Stomach smooth muscle (tissue), 2 donors: ENCODE data around the gene TPP1.

Source experiments
- H3K27ac ChIP-seq: one replicate; pipeline ENCODE4 v1.7.0; 2013; ENCODE audit warnings: mild to moderate bottlenecking, low read length, inconsistent platforms
- H3K27me3 ChIP-seq, 2 donors: one replicate each; pipeline ENCODE4 v1.7.0; 2013; ENCODE audit warnings: low read length in 2 of 2; ENCODE audit not compliant: insufficient read depth in 2 of 2, control insufficient read depth in 1 of 2
- H3K36me3 ChIP-seq, 2 donors: one replicate each; pipeline ENCODE4 v1.7.0; 2013; ENCODE audit warnings: low read length in 2 of 2; ENCODE audit not compliant: control insufficient read depth in 2 of 2, insufficient read depth in 2 of 2
- H3K4me1 ChIP-seq: one replicate; pipeline ENCODE4 v1.7.0; 2013; ENCODE audit warnings: low read length; ENCODE audit not compliant: control insufficient read depth, insufficient read depth
- H3K4me3 ChIP-seq, 2 donors: one replicate each; pipeline ENCODE4 v1.7.0; 2013; ENCODE audit warnings: low read length in 2 of 2
- H3K9ac ChIP-seq, 2 donors: one replicate each; pipeline ENCODE4 v1.7.0; 2013; ENCODE audit warnings: low read length in 2 of 2, mild to moderate bottlenecking in 1 of 2
- H3K9me3 ChIP-seq, 2 donors: one replicate each; pipeline ENCODE4 v1.7.0; 2013; ENCODE audit warnings: low read length in 2 of 2; ENCODE audit not compliant: control insufficient read depth in 2 of 2
- donor health status: healthy.
- donor health status: Pancreatic carcinoma.

TPP1 gene

DNA sequence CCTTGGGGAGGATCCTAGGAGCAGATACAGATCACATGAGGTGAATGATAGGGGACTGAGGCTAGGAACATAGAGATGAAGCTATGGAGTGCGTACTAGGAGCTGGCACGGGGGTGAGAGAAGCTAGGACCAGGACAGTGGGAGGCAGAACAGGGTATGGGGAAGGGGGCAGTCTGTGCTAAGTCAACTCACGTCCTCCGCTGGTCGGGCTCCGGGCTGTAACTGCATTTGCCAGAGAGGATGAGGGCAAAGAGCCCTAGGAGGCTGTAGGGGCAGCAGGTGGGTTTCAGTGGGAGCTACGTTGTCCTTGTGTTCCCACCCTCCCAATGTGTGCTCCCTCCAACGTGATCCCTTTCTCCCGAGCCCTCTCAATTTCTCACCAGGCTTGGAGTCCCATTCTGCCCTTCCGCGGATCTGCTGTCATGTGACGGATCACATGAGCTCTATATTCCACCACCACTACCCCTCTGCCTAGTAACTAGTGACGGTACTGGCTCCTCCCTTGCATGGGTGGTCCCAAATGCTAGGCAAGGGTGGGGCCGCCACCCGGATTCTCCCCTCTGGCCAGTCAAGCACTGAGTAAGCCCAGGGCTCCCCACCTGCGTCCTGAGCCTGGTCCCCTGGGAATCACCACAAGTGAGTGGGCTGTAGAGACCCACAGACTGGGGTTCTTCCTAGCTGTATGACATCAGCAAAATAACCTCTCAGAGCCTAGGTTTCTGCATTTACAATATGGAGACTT is at the start of gene TPP1:
Gene TPP1 (minus strand): TSS at position 419 of the 742 bp plus-strand sequence. CDS start 22 bp downstream, at position 397.
- peaks cover 29% of the 10 kb centered on the region for H3K4me1 ChIP-seq
- H3K4me3 ChIP-seq: peak within 1 kb of the TSS; percentile 98 to 100
- no peaks in the 10 kb centered on the region for H3K9me3 ChIP-seq
- H3K36me3 ChIP-seq: peaks cover 24 to 31% of the 10 kb centered on the region in 2 donors
- peak within 1 kb of the TSS; percentile 93 for H3K27ac ChIP-seq
- H3K27me3 ChIP-seq: no peaks in the 10 kb centered on the region
- H3K9ac ChIP-seq: peak within 1 kb of the TSS; percentile 94 to 97

DNA sequence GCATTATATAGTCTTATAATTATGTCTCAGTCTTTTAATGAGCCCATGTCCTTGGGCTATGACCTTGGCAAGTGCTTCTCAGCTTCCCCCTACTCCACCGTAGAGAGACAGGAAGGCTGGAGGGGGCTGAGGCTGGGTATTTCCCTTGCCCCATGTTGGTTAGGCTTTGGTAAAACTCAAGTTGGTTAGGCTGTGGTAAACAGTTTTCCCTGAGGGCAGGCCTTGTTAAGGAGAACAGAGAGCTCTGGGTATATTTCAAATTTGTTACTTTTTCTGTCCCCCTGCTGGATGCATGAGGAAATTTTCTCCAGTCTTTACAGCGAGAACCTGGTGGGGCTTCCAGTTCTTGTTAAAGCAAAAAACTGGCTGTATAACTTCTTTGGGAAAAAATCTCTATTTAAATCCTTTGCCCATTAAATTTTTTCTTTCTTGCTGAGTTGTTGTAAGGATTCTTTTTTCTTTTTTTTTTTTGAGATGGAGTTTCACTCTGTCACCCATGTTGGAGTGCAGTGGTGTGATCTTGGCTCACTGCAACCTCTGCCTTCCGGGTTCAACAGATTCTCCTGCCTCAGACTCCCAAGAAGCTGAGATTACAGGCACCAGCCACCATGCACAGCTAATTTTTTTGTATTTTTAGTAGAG is 48.6 kb upstream of the TPP1 start:
- Histone ChIP-seq H3K4me3 (no peak overlapping the region), H3K36me3 (no peaks in the 10 kb centered on the region), H3K4me1 (peaks cover 7% of the 10 kb centered on the region), H3K9ac (no peak overlapping the region), H3K27ac (no peak overlapping the region), H3K27me3 (no peaks in the 10 kb centered on the region), H3K9me3 (no peaks in the 10 kb centered on the region)

DNA sequence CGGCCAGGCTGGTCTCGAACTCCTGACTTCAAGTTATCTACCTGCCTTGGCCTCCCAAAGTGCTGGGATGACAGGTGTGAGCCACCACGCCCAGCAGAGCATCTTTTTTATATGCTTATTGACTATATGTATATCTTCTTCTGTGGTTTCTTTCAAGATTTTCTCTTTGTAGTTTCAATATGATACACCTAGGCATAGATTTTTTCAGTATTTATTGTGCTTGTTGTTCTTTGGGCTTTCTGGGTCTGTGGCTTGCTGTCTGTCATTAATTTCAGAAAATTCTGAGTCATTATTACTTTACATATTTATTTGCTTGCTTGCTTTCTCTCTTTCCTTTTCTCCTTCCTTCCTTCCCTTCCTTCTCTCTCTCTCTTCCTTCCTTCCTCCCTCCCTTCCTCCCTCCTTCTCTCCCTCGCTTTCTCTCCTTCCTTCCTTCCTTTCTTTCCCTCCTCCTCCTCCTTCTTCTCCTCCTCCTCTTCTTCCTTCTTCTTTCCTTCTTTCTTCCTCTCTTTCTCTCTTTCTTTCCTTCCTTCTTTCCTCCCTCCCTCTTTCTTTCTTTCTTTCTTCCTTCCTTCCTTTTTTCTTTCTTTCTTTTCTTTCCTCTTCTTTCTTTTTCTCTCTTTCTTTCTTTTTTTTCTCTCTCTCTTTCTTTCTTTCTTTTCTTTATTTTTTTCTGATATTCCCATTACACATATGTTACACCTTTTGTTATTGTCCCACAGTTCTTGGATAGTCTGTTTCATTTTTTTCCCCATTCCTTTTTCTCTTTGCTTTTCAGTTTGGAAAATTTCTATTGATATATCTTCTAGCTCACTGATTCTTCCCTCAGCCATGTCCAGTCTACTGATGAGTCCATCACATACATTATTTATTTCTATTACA is 47.3 kb upstream of the TPP1 start:
- H3K9me3 ChIP-seq: no peaks in the 10 kb centered on the region
- H3K4me1 ChIP-seq: peaks cover 7% of the 10 kb centered on the region
- H3K4me3 ChIP-seq: no peak overlapping the region
- H3K36me3 ChIP-seq: no peaks in the 10 kb centered on the region
- no peak overlapping the region for H3K9ac ChIP-seq
- H3K27me3 ChIP-seq: no peaks in the 10 kb centered on the region
- no peak overlapping the region for H3K27ac ChIP-seq

DNA sequence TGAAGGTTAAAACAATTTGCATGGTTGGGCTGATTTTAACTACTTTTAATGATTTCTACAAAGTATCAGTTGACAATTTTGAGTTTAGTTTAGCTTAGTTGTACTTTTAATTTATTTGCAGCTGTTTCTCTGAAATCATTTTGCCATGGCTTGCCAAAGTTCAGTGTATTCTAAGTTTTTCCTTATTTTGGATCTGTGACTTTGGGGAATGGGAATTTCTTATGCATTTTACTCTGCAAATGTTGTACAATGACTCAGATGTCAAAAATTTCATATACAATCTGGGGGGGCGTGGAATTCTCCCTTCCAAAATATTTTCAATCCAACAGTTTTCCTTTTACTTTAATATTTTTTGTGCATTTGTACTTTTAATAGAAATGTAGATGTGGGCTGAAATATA is 45.3 kb upstream of the TPP1 start:
- Histone ChIP-seq H3K9me3 (no peaks in the 10 kb centered on the region), H3K27me3 (no peaks in the 10 kb centered on the region), H3K27ac (no peak overlapping the region), H3K4me1 (peaks cover 7% of the 10 kb centered on the region), H3K4me3 (no peak overlapping the region), H3K36me3 (no peaks in the 10 kb centered on the region), H3K9ac (no peak overlapping the region)

DNA sequence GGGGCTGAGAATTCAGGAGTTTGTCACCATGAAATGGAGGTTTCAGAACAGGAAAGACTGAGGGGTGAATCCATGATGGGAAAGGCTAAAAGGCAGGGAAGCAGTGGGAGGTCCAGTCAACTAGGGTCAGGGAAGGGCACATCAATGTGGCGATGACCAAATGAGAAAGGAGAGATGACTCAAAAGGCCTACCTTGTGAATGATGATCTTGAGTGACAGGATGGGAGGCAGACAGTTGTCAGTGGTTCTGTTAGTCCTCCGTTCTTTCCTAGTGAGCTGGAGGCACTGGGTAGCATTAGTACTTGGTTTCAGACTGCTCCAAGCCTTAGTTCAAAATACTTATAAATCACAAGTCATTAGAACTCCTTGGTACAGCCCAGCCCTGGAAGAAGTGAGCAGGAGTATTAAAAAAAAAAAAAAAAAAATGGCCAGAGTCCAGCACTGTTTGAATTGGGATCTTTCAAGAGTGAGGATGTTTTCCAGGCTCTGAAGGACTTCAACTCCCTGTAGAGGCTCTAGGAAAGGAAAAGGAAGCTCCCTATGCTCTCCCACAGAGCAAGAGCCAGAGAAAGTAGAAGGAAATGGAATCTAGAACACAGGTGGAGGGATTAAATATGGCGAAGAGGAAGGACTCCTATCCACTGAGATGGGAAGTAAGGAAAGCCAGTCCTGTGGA is 44.7 kb upstream of the TPP1 start:
- H3K36me3 ChIP-seq: no peaks in the 10 kb centered on the region
- H3K4me3 ChIP-seq: no peak overlapping the region
- no peaks in the 10 kb centered on the region for H3K9me3 ChIP-seq
- peak overlapping the region in 1 of 2 donors; percentile 7 for H3K9ac ChIP-seq
- H3K27ac ChIP-seq: peak overlapping the region; percentile 46
- peaks cover 7% of the 10 kb centered on the region for H3K4me1 ChIP-seq
- no peaks in the 10 kb centered on the region for H3K27me3 ChIP-seq

DNA sequence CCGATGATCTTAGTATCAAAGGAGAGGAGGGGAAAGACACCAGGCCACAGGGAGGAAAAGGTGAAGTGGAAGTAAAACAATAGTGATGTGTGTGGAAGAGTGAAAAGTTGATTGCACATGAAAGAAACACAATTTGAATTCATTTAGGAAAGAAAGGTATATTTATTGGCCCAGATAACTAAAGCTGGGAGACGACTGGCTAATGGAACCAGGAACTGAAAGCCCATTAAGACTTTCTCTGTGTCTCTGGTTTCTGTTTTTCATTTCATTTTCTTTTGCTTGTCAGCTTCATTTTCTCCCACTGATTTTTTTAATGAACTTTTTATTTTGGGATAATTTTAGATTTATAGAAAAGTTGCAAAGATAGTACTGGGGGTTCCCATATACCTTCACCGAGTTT is 41.5 kb upstream of the TPP1 start:
- H3K27me3 ChIP-seq: no peaks in the 10 kb centered on the region
- H3K9ac ChIP-seq: no peak overlapping the region
- peaks cover 16% of the 10 kb centered on the region for H3K4me1 ChIP-seq

DNA sequence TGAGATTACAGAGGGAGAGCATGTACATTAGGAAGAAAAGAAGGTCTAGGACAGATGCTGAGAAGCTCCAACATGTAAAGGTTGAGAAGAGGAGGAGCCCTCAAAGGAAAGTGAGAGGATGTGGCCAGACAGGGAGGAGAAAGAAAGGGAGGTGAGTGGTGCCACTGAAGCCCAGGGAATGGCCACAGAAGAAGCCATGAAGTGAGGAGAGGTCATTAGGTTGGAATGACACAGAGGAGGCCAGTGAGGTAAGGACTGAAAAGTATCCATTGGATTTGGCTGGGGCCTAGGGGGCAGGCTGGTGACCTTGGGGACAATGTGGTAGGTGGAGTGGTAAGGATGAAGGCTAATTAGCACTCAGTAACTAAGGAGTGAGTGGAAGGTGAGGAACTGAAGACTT is 39.4 kb upstream of the TPP1 start:
- H3K4me3 ChIP-seq: no peak overlapping the region
- H3K9ac ChIP-seq: no peak overlapping the region
- H3K4me1 ChIP-seq: peaks cover 24% of the 10 kb centered on the region
- H3K27ac ChIP-seq: no peak overlapping the region
- H3K27me3 ChIP-seq: no peaks in the 10 kb centered on the region
- H3K36me3 ChIP-seq: no peaks in the 10 kb centered on the region
- H3K9me3 ChIP-seq: no peaks in the 10 kb centered on the region

More for the DNA sequence above, 41.5 kb upstream of the TPP1 start:
- Histone ChIP-seq H3K27ac (no peak overlapping the region), H3K9me3 (no peaks in the 10 kb centered on the region), H3K36me3 (no peaks in the 10 kb centered on the region), H3K4me3 (no peak overlapping the region)

DNA sequence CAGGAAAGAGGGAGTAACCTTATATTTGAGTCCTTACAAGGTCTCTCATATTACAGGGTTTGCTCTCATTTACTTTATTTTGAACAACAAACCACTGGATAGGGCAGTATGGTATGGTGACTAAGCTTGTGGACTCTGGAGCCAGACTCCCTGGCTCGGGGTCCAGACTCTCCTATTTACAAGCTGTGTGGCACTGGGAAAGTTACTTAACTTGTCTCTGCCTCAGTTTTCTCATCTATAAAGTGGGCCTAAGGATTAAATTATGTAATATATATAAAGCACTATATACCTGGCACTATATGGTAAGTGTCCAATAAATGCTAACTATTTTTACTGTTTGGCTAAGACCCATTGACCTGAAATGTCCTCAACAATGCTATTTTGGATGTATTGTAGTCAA is 38.1 kb upstream of the TPP1 start:
- H3K27ac ChIP-seq: no peak overlapping the region
- no peak overlapping the region for H3K4me3 ChIP-seq
- peaks cover 23% of the 10 kb centered on the region for H3K4me1 ChIP-seq
- H3K36me3 ChIP-seq: no peaks in the 10 kb centered on the region
- no peaks in the 10 kb centered on the region for H3K9me3 ChIP-seq
- no peak overlapping the region for H3K9ac ChIP-seq
- H3K27me3 ChIP-seq: no peaks in the 10 kb centered on the region

DNA sequence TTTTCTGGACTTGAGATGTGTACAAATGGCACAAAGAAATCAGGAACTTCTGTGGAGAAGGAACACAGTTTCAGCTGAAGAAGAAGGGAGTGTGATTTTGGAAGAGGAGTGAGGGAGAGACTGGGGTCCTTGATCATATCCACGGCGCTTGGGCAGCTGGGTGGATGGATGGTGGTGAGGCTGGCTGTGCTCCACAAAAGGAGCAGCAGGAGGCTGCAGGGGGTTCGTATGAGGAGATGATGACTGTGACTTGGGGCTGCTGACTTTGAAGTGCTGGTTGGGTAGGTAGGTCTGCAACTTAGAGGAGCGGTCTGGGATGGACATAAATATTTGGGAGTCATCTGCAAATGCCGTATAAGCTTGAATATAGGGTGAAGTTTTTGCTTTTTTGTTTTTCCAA is 37.7 kb upstream of the TPP1 start:
- H3K36me3 ChIP-seq: no peaks in the 10 kb centered on the region

DNA sequence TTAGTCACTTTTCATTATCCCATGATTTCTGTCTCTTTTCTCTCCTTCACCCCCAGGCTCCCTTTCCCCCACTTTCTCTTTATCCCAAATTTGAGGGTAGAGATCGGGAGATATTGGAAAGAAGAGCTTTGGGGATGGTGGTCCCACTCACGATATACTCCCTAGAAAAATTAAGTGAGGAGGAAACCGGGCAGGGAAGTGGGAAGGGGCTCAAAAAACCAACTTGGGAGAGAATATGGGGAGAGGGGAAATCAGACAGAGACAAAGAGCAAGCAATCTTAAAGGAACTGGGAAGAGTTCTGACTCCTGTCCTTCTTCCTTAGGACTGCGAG is 37.3 kb upstream of the TPP1 start:
- Histone ChIP-seq H3K36me3 (no peaks in the 10 kb centered on the region), H3K9ac (peak overlapping the region; percentile 85 to 89), H3K4me3 (peak overlapping the region; percentile 66 to 77), H3K9me3 (no peaks in the 10 kb centered on the region), H3K27me3 (no peaks in the 10 kb centered on the region), H3K4me1 (peaks cover 23% of the 10 kb centered on the region), H3K27ac (peak overlapping the region; percentile 62)

More for the DNA sequence above, 37.7 kb upstream of the TPP1 start:
- no peak overlapping the region for H3K27ac ChIP-seq
- H3K4me1 ChIP-seq: peaks cover 23% of the 10 kb centered on the region
- H3K9ac ChIP-seq: no peak overlapping the region
- H3K4me3 ChIP-seq: no peak overlapping the region
- no peaks in the 10 kb centered on the region for H3K27me3 ChIP-seq
- H3K9me3 ChIP-seq: no peaks in the 10 kb centered on the region
